Ovary (tissue), 9 donors: ENCODE data around the gene LDLRAD2. TPM values are rescaled to one million over a fixed set of nuclear protein-coding genes. Genes with fewer than 3 reads are reported as not detected.

Experiments
- DNase-seq, 5 donors: peaks; one replicate each; pipeline ENCODE4 v3.0.0-alpha.2; 2019 to 2020
- H3K27ac ChIP-seq, 2 donors: fragments of 200-600 bp; one replicate each; pipeline versions ENCODE4 v1.5.1 to v1.8.0; 2019 to 2022
- H3K27me3 ChIP-seq: fragments of 200-600 bp; one replicate; pipeline ENCODE4 v1.8.0; 2022
- H3K36me3 ChIP-seq: fragments of 200-600 bp; sonication (generic); one replicate; pipeline ENCODE4 v1.5.1; 2019
- H3K4me1 ChIP-seq: one replicate; pipeline ENCODE4 v1.8.1; 2013; ENCODE audit warnings: mild to moderate bottlenecking, moderate library complexity; ENCODE audit not compliant: insufficient read depth
- H3K4me3 ChIP-seq: fragments of 200-600 bp; sonication (generic); one replicate; pipeline ENCODE4 v1.5.1; 2017
- H3K9me3 ChIP-seq, 2 donors: fragments of 200-600 bp in 1 of 2; sonication (generic) in 1 of 2; one replicate each; pipeline versions ENCODE4 v1.5.1 to v1.8.1; 2013 to 2019; ENCODE audit warnings: mild to moderate bottlenecking in 1 of 2, moderate library complexity in 1 of 2
- CTCF ChIP-seq, 3 donors: fragments of 450-650 bp in 2 of 3; fragments of 200-600 bp in 1 of 3; IDR thresholded peaks; one replicate each; pipeline versions ENCODE4 v1.5.1 to v1.8.0; 2016 to 2022; ENCODE audit warnings: antibody characterized with exemption in 3 of 3, mild to moderate bottlenecking in 1 of 3
- EP300 ChIP-seq: sonication (generic); formaldehyde crosslinking; IDR thresholded peaks from one replicate; pipeline ENCODE4 v1.6.1; 2017; ENCODE audit warnings: antibody characterized with exemption
- POLR2A ChIP-seq: fragments of 450-650 bp; IDR thresholded peaks from one replicate; pipeline ENCODE4 v1.6.1; 2017; ENCODE audit warnings: antibody characterized with exemption, mild to moderate bottlenecking, moderate library complexity
- WGBS, 3 donors: extraction: QIAGEN DNeasy Blood & Tissue Kit in 1 of 3; methylation state at CpG; one replicate each; pipeline versions ENCODE4 v1.1.5 to v1.1.7; 2013 to 2017; 5-methylcytosine and 5-hydroxymethylcytosine counted together
- intact Hi-C, 4 donors: fragments of 100-400 bp; cut with DNase I; formaldehyde crosslinking; loops; one replicate each; pipeline versions ENCODE4 v1.11.0 to v1.15.1; 2022 to 2023
- polyA plus RNA-seq, 2 donors: library from polyadenylated mRNA; stranded (reverse); fragments of 200-250 nt in 1 of 2; fragments of 350-450 nt in 1 of 2; fragmentation: Illumina TruSeq in 1 of 2; extraction: RNeasy Lipid Tissue Mini Kit (QIAGEN cat#74804) in 1 of 2; gene quantifications; one replicate each; pipeline ENCODE4 v1.2.3, GENCODE V29; 2013 to 2014
- total RNA-seq, 7 donors: library from RNA; depleted of rRNA in 2 of 7; stranded (reverse); fragments of >200 nt in 2 of 7; fragmentation: NEBNext Ultra II Directional in 3 of 7; extraction: Animal tissue kit (Norgen Biotek cat#: 25700) in 3 of 7; gene quantifications; one replicate each; pipeline versions ENCODE4 v1.1.0 to v1.2.4, GENCODE V29; 2016 to 2023
- donor health status: DM: no; HTN: no; CAD: no; lungs with moderate emphysema.
- donor health status: DM: no; HTN: no; CAD: no.
- donor health status: Bipolar disorder and iron deficiency.
- donor health status: DM: yes; HTN: yes; CAD: no.
- donor health status: DM: no; HTN: no; CAD: no.
- donor health status: DM: yes; HTN: yes; CAD: no.

LDLRAD2 gene
- total and polyA plus RNA-seq, 9 donors: 0.07 to 0.88 (median 0.23) TPM; not detected in 2

GRCh38 chr1:21843208-21843607, 31.1 kb downstream of the LDLRAD2 start:
- intact Hi-C loops: no loop called here
- Histone ChIP-seq H3K27me3 (no peaks in the 10 kb centered on the region), H3K4me3 (no peak overlapping the region), H3K27ac (no peak overlapping the region), H3K36me3 (no peaks in the 10 kb centered on the region), H3K9me3 (no peaks in the 10 kb centered on the region), H3K4me1 (no peaks in the 10 kb centered on the region)
- DNase-seq: no peak
- TF ChIP-seq CTCF (IDR thresholded peaks at IDR 0.05) (no peak), EP300 (no peak), POLR2A (no peak)
- WGBS, 3 donors: 92 to 94% (median 93%) methylated on average over 13 of the region's 13 CpGs

DNA sequence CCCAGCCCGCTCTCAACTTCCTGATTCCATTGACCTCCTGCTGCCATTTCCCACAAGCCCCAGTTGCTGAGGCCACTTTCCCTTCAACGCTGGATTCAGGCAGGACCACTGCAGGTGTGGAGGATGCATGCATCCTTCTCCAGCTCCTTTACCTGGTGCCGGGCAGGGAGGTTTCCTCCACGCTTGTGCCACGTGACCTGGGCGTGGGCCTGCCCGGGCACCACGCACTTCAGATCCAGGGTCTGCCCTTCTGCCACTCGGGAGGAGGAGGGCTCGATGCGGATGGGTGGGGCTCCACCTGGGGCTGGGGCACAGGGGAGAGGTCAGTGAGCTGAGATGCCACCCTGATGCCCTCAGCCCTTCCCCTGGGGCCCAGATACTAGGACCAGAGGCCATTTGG, 31.9 kb downstream of the LDLRAD2 start:
- DNase-seq: no peak
- Histone ChIP-seq H3K27me3 (no peaks in the 10 kb centered on the region), H3K9me3 (no peaks in the 10 kb centered on the region), H3K36me3 (no peaks in the 10 kb centered on the region), H3K4me1 (no peaks in the 10 kb centered on the region), H3K4me3 (no peak overlapping the region), H3K27ac (no peak overlapping the region)
- WGBS, 3 donors: 85 to 91% (median 89%) methylated on average over 11 of the region's 11 CpGs
- TF ChIP-seq CTCF (IDR thresholded peaks at IDR 0.05) (no peak), POLR2A (no peak), EP300 (no peak)
- intact Hi-C loops: no loop called here

GRCh38 chr1:21845646-21846641, 33.9 kb downstream of the LDLRAD2 start:
- 88 to 91% (median 89%) methylated on average over 33 of the region's 33 CpGs for WGBS, 3 donors
- Histone ChIP-seq H3K27ac (no peak overlapping the region), H3K9me3 (no peaks in the 10 kb centered on the region), H3K4me1 (no peaks in the 10 kb centered on the region), H3K36me3 (no peaks in the 10 kb centered on the region), H3K27me3 (no peaks in the 10 kb centered on the region), H3K4me3 (no peak overlapping the region)
- intact Hi-C loops: no loop called here
- TF ChIP-seq EP300 (no peak), CTCF (IDR thresholded peaks at IDR 0.05) (no peak), POLR2A (no peak)
- no peak for DNase-seq

- 83 to 88% (median 86%) methylated on average over 46 to 47 of the region's 47 CpGs for WGBS, 3 donors
Measured at GRCh38 chr1:21847223-21848205, 35.4 kb downstream of the LDLRAD2 start.

More at GRCh38 chr1:21847223-21848205, 35.4 kb downstream of the LDLRAD2 start:
- Histone ChIP-seq H3K27me3 (no peaks in the 10 kb centered on the region), H3K36me3 (no peaks in the 10 kb centered on the region), H3K9me3 (no peaks in the 10 kb centered on the region), H3K4me3 (no peak overlapping the region), H3K4me1 (no peaks in the 10 kb centered on the region), H3K27ac (no peak overlapping the region)
- no peak for DNase-seq
- TF ChIP-seq EP300: no peak
- no peak for TF ChIP-seq POLR2A
- no peak for TF ChIP-seq CTCF (IDR thresholded peaks at IDR 0.05)
- intact Hi-C loops: no loop called here
